Cardiac muscle cell (in vitro differentiated cells and primary cell): Measurements from ENCODE around the gene GAL3ST2. TPM values are rescaled to one million over a fixed set of nuclear protein-coding genes. Genes with fewer than 3 reads are reported as not detected.
"Not testable (repeated sequence)": the region's sequence is repeated elsewhere in the genome, so short reads cannot be mapped to it uniquely, and the experiment has no call there.

ENCODE experiments used
- DNase-seq, 2 donors: peaks; one replicate each; pipeline versions ENCODE4 v3.0.0 to v3.0.0-alpha.2; 2010 to 2017; ENCODE audit warnings: low read depth in 1 of 2, low spot score in 1 of 2
- H3K27ac ChIP-seq: fragments of 200-600 bp; sonication (generic); 2 replicates; pipeline ENCODE4 v1.5.1; 2016
- H3K27me3 ChIP-seq: fragments of 200-600 bp; sonication (generic); 2 replicates; pipeline ENCODE4 v1.6.0; 2016; ENCODE audit warnings: control low read depth
- H3K36me3 ChIP-seq: fragments of 200-600 bp; sonication (generic); 2 replicates; pipeline ENCODE4 v1.5.1; 2016; ENCODE audit warnings: control low read depth
- H3K4me1 ChIP-seq: fragments of 200-600 bp; sonication (generic); 2 replicates; pipeline ENCODE4 v1.8.1; 2017; ENCODE audit warnings: low read depth, mild to moderate bottlenecking, mixed run types
- H3K4me3 ChIP-seq: fragments of 200-600 bp; sonication (generic); 2 replicates; pipeline ENCODE4 v1.5.1; 2016; ENCODE audit warnings: mild to moderate bottlenecking
- H3K9me3 ChIP-seq: fragments of 200-600 bp; sonication (generic); 2 replicates; pipeline ENCODE4 v1.5.1; 2017; ENCODE audit warnings: low read depth, mild to moderate bottlenecking, control low read depth
- polyA plus RNA-seq: library from polyadenylated mRNA; unstranded; fragments of >200 nt; fragmentation: Nextera tagmentation; extraction: Ambion mirVana; gene quantifications from 2 replicates; pipeline ENCODE4 v1.2.1, GENCODE V29; 2016
- total RNA-seq: library from RNA; depleted of rRNA; stranded (reverse); fragments of >200 nt; gene quantifications from 2 replicates; pipeline ENCODE4 v1.2.3, GENCODE V29; 2016
- TF ChIP-seq, protein P1 (sequence below): IDR thresholded peaks from 2 replicates; pipeline ENCODE4 v1.5.1; 2012; ENCODE audit warnings: low read depth, mild to moderate bottlenecking, low read length

Gene GAL3ST2
- total and polyA plus RNA-seq, 2 experiments from 2014 or later: 1.2 TPM; not detected in 1

DNA sequence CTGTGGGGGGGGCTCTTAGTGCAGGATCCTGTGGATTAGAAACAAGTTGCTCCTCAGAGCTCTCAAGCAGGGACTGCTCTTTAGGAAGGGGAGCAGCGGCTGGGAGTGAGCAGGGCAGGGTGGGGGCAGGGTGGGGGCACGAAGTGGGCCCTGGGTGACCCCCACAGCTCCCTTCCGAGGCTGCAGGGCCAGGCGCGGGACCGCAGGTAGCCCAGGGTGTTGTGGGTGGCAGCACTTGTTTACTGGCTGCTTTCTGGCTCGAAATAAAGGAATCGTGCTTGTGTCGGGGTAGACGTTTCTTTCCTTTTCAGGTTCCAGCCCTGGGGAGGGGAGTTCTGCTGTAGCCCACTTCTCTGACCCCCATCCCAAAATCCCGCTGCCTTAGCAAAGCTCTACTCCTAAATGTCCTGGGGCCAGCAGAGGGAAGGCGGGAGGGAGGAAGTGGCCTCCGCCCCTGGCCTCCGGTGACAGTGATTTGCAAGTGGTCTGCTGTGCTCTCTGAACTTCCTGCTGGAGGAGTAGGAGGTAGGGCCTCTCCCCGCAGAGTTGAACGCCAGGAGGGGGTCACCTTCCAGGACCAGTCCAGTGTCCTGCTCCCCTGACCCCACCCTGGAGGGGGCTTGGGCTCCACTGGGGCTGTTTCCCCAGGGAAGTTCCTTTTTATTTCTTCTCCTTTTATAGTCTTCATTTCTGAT lies 40.7 kb downstream of the GAL3ST2 start:
- Histone ChIP-seq H3K9me3 (no peaks in the 10 kb centered on the region), H3K4me3 (no peak overlapping the region), H3K27me3 (no peaks in the 10 kb centered on the region), H3K4me1 (no peaks in the 10 kb centered on the region), H3K27ac (no peak overlapping the region), H3K36me3 (no peaks in the 10 kb centered on the region)
- TF ChIP-seq, protein P1, sequence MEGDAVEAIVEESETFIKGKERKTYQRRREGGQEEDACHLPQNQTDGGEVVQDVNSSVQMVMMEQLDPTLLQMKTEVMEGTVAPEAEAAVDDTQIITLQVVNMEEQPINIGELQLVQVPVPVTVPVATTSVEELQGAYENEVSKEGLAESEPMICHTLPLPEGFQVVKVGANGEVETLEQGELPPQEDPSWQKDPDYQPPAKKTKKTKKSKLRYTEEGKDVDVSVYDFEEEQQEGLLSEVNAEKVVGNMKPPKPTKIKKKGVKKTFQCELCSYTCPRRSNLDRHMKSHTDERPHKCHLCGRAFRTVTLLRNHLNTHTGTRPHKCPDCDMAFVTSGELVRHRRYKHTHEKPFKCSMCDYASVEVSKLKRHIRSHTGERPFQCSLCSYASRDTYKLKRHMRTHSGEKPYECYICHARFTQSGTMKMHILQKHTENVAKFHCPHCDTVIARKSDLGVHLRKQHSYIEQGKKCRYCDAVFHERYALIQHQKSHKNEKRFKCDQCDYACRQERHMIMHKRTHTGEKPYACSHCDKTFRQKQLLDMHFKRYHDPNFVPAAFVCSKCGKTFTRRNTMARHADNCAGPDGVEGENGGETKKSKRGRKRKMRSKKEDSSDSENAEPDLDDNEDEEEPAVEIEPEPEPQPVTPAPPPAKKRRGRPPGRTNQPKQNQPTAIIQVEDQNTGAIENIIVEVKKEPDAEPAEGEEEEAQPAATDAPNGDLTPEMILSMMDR: no peak
- DNase-seq: no peak

DNA sequence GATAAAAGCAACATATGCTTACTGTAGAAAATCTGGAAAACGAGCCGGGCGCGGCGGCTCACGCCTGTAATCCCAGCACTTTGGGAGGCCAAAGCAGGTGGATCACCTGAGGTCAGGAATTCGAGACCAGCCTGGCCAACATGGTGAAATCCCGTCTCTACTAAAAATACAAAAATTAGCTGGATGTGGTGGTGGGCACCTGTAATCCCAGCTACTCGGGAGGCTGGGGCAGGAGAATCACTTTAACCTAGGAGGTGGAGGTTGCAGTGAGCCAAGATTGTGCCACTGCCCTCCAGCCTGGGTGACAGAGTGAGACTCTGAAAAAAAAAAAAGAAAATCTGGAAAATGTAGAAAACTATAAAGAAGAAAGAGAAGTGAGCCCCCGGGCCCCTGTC lies 41.2 kb downstream of the GAL3ST2 start:
- H3K9me3 ChIP-seq, H3K27me3 ChIP-seq, H3K36me3 ChIP-seq, H3K4me3 ChIP-seq, DNase-seq, H3K4me1 ChIP-seq, H3K27ac ChIP-seq: not testable (repeated sequence)

DNA sequence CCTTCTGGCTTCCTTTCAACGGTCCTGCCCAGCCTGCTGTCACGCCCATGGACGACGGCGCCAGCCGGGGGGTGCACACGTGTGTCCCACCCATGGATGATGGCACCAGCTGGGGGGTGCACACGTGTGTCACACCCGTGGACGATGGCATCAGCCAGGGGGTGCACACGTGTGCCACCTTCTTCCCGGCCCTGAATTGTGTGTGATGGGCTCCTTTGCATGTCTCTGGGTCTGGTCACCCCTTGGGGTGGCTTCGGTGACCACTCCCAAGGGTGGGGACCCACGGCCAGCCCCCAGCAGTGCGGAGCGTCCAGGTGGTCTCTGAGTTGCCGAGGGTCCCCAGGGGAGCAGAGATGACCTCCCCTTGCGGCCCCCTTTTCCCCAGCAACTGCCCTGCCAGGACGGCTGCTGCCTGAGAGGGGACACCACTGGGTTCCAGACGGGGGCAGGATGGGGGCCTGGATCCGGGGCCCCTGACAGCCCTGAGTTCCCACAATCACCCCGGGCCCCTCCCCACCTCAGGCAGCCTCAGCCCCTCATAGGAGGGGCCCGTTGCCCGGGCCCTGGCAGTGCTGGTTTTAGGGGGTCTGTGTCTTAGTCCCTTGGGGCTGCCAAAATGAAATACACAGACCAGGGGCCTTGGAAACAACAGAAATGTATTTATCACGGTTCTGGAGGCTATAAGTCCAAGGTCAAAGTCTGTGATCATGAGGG lies 41.8 kb downstream of the GAL3ST2 start:
- Histone ChIP-seq H3K4me3 (no peak overlapping the region), H3K4me1 (no peaks in the 10 kb centered on the region), H3K36me3 (no peaks in the 10 kb centered on the region), H3K27me3 (no peaks in the 10 kb centered on the region), H3K9me3 (no peaks in the 10 kb centered on the region), H3K27ac (no peak overlapping the region)
- DNase-seq: no peak
- TF ChIP-seq, protein P1: no peak

DNA sequence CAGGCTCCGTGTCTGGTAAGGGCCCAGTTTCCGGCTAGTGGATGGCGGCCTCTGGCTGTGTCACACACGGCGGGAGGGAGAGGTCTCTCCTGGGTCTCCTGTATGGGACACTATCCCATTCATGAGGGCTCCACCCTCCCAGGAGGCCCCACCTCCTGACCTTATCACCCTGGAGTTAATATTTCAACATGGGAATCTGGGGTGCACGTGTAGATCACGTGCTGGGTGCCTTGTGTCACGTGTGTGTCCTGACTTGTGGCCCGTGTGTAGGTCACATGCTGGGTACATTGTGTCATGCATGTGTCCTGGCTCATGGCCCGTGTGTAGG lies 42.3 kb downstream of the GAL3ST2 start:
- no peak for DNase-seq

DNA sequence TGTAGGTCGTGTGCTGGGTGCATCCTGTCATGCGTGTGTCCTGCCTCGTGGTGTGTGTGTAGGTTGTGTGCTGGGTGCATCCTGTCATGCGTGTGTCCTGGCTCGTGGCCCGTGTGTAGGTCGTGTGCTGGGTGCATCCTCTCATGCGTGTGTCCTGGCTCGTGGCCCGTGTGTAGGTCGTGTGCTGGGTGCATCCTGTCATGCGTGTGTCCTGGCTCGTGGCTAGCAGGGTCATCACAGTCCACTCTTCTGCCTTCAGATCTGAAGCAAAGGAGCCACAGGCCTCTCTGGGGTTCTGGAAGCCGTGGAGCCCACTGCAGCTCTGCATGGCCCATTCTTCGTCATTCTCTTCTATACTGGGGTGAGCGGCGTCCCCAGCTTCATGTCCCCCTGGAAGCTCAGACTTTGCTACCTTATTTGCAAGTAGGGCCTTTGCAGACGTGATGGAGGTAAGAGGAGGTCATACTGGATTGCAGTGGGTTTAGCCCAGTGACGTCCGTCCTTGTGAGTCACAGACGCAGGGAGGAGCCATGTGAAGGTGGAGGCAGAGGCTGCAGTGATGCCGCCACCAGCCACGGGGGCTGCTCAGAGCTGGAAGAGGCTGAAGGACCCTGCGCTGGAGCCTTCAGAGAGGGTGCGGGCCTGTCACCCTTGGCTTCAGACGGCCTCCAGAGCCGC lies 43.5 kb downstream of the GAL3ST2 start:
- not testable (repeated sequence) for H3K27ac ChIP-seq, H3K9me3 ChIP-seq, H3K4me3 ChIP-seq, H3K27me3 ChIP-seq, DNase-seq, H3K36me3 ChIP-seq, H3K4me1 ChIP-seq

More for the DNA sequence above, 42.3 kb downstream of the GAL3ST2 start:
- Histone ChIP-seq H3K27me3 (no peaks in the 10 kb centered on the region), H3K4me1 (no peaks in the 10 kb centered on the region), H3K9me3 (no peaks in the 10 kb centered on the region), H3K4me3 (no peak overlapping the region), H3K36me3 (no peaks in the 10 kb centered on the region), H3K27ac (no peak overlapping the region)
- TF ChIP-seq, protein P1: no peak

DNA sequence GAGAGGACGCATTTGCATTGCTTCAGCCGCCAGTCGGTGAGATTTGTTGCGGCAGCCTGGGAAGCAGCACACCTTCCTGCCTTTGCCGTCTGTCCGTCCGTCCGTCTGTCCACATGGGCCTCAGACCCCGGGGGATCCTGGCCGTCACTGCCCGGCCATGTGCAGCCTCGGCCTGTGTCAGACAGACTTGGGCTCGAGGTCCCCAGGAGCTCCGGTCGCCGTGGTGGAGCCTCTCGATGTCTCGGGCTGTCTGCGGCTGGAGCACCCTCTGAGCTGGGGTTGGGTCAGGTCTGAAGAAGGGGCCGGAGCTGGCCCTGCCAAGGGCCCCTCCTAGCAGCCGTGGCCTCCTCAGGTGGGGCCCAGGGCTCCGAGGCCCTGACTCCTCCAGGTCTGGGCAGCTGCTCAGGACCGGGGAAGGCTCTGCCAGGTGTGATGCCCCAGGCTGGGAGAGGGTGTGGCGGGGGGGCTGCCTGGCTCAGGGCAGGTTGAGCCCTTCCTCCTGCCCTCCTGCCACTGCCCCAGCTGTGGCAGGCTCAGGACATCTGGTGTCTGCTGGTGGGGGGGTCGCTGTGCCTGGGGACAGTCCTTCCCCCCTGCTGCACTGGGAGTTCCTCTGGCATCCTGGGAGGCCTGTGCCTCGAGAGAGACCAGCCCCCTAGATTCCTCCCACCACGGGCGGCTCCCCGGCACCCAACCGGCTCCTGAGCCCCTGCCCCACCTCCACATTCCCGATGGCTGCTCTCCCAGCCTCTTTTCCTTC lies 44.2 kb downstream of the GAL3ST2 start:
- no peak overlapping the region for H3K27ac ChIP-seq
- TF ChIP-seq, protein P1: no peak
- no peak for DNase-seq
- no peaks in the 10 kb centered on the region for H3K36me3 ChIP-seq
- H3K9me3 ChIP-seq: no peaks in the 10 kb centered on the region
- no peaks in the 10 kb centered on the region for H3K4me1 ChIP-seq
- no peak overlapping the region for H3K4me3 ChIP-seq
- no peaks in the 10 kb centered on the region for H3K27me3 ChIP-seq
